K562 (cell line): ENCODE data around the gene MYO7A. TPM values are rescaled to one million over a fixed set of nuclear protein-coding genes. Genes with fewer than 3 reads are reported as not detected.

Experiments
- ATAC-seq: fragments of 200-7000 bp; cut with Tn5 transposase; 3 replicates; pipeline ENCODE4 v1.9.1; 2020; ENCODE audit warnings: moderate library complexity
- BruUV-seq: library from RNA; stranded (reverse); fragments of 400-500 nt; replicated peaks from 2 replicates; lab custom pipeline; 2021; lab: Mats Ljungman, UMichigan
- CTCF ChIA-PET: fragments of 300-600 bp; formaldehyde crosslinking; extraction: SDS; loops from one replicate; lab custom pipeline; 2021; ENCODE audit warnings: low intra/inter-chr PET ratio; lab: Yijun Ruan, JAX
- POLR2A ChIA-PET: fragments of 300-600, 350-650 bp; sonication (Branson Sonifier 250); formaldehyde crosslinking; extraction: SDS; loops from one replicate; lab custom pipeline; 2021; ENCODE audit warnings: antibody characterized with exemption, inconsistent platforms; lab: Yijun Ruan, JAX
- DNase-seq, 4 experiments: peaks; one replicate each; pipeline versions ENCODE4 v3.0.0 to v3.0.0-alpha.2; 2011 to 2018; ENCODE audit warnings: low spot score in 3 of 4, mixed read lengths in 3 of 4; ENCODE audit errors: extremely low read depth in 1 of 4
- FAIRE-seq: peaks from 2 replicates; lab custom pipeline; 2011; peaks lifted over from hg19 to GRCh38; lab: Jason Lieb, UNC
- H2AFZ ChIP-seq: 2 replicates; pipeline ENCODE4 v1.6.0; 2011; ENCODE audit warnings: low read depth, low read length, control low read depth, inconsistent platforms
- H3K27ac ChIP-seq: fragments of 200-600 bp; 3 replicates; pipeline ENCODE4 v1.8.0; 2011; ENCODE audit warnings: low read depth, mild to moderate bottlenecking, control low read depth, inconsistent platforms, low read length, moderate library complexity, mixed read lengths; ENCODE audit errors: extremely low read depth
- H3K27me3 ChIP-seq, 2 experiments: fragments of 300-600 bp in 1 of 2; 2 replicates in 1 of 2; 3 replicates in 1 of 2; pipeline versions ENCODE4 v1.6.0 to v1.8.0; 2011; ENCODE audit warnings: inconsistent platforms in 2 of 2, low read length in 2 of 2, mild to moderate bottlenecking in 1 of 2, mixed read lengths in 1 of 2, moderate library complexity in 1 of 2; ENCODE audit not compliant: control insufficient read depth in 2 of 2, insufficient read depth in 2 of 2
- H3K36me3 ChIP-seq: fragments of 300-600 bp; 3 replicates; pipeline ENCODE4 v1.8.0; 2011; ENCODE audit warnings: mild to moderate bottlenecking, low read length, inconsistent platforms; ENCODE audit not compliant: control insufficient read depth, insufficient read depth
- H3K4me1 ChIP-seq, 2 experiments: fragments of 200-600 bp in 1 of 2; replicated peaks in 1 of 2; 2 replicates in 1 of 2; 3 replicates in 1 of 2; pipeline versions ENCODE4 v1.5.1 to v1.8.0; 2011; ENCODE audit warnings: inconsistent platforms in 2 of 2, low read length in 2 of 2, mild to moderate bottlenecking in 1 of 2, mixed read lengths in 1 of 2, moderate library complexity in 1 of 2; ENCODE audit not compliant: control insufficient read depth in 2 of 2, insufficient read depth in 2 of 2
- H3K4me2 ChIP-seq: 2 replicates; pipeline ENCODE4 v1.6.1; 2011; ENCODE audit warnings: low read length, control low read depth, inconsistent platforms, mixed read lengths; ENCODE audit not compliant: insufficient read depth
- H3K4me3 ChIP-seq: fragments of 200-600 bp; sonication (generic), shearing (Covaris generic); 2 replicates; pipeline ENCODE4 v1.5.1; 2016; ENCODE audit warnings: control low read depth, inconsistent platforms
- H3K79me2 ChIP-seq: fragments of 200-600 bp; 3 replicates; pipeline ENCODE4 v1.8.0; 2011; ENCODE audit warnings: low read length, inconsistent platforms; ENCODE audit not compliant: control insufficient read depth, insufficient read depth
- H3K9ac ChIP-seq, 2 experiments: 2 replicates each; pipeline versions ENCODE4 v1.6.0 to v1.6.1; 2011; ENCODE audit warnings: low read depth in 2 of 2, low read length in 2 of 2, control low read depth in 1 of 2, inconsistent platforms in 1 of 2, mild to moderate bottlenecking in 1 of 2, mixed read lengths in 1 of 2; ENCODE audit not compliant: insufficient read depth in 1 of 2
- H3K9me1 ChIP-seq: one replicate; pipeline ENCODE4 v1.6.0; 2011; ENCODE audit warnings: inconsistent platforms, mild to moderate bottlenecking, low read length, moderate library complexity; ENCODE audit not compliant: control insufficient read depth, insufficient read depth
- H3K9me3 ChIP-seq: replicated peaks from 2 replicates; pipeline ENCODE4 v1.5.1; 2011; ENCODE audit warnings: low read depth, low read length, inconsistent platforms; ENCODE audit not compliant: control insufficient read depth, insufficient read depth
- H4K20me1 ChIP-seq: replicated peaks from 2 replicates; pipeline ENCODE4 v1.6.1; 2011; ENCODE audit warnings: low read length, inconsistent platforms, mixed read lengths; ENCODE audit not compliant: control insufficient read depth, insufficient read depth
- CBFA2T2 ChIP-seq: fragments of 450-650 bp; conservative IDR thresholded peaks from 2 replicates; pipeline ENCODE4 v1.6.1; 2017; ENCODE audit warnings: mild to moderate bottlenecking
- CEBPB ChIP-seq: fragments of 450-650 bp; IDR thresholded peaks from 2 replicates; pipeline ENCODE4 v1.6.1; 2016; ENCODE audit warnings: missing genetic modification characterization, missing compliant biosample characterization
- CREB1 ChIP-seq, 2 experiments: sonication (generic) in 1 of 2; formaldehyde crosslinking in 1 of 2; IDR thresholded peaks; 2 replicates each; pipeline versions ENCODE4 v1.6.1 to v1.8.0; 2012 to 2022; ENCODE audit warnings: inconsistent platforms in 1 of 2, mild to moderate bottlenecking in 1 of 2, missing genetic modification reagents in 1 of 2, moderate library complexity in 1 of 2
- ELK1 ChIP-seq: sonication (generic); formaldehyde crosslinking; IDR thresholded peaks from 2 replicates; pipeline ENCODE4 v1.8.1; 2022; ENCODE audit warnings: missing genetic modification reagents
- EP400 ChIP-seq: fragments of 450-650 bp; IDR thresholded peaks from 2 replicates; pipeline ENCODE4 v1.6.1; 2017; ENCODE audit warnings: antibody characterized with exemption, mild to moderate bottlenecking, moderate library complexity
- HNRNPH1 ChIP-seq: fragments of 200-400 bp; formaldehyde crosslinking; optimal IDR thresholded peaks from 2 replicates; pipeline ENCODE3; 2017; ENCODE audit warnings: low read depth, mild to moderate bottlenecking, low read length, moderate library complexity
- ILF3 ChIP-seq: fragments of 450-650 bp; IDR thresholded peaks from 2 replicates; pipeline ENCODE4 v1.6.1; 2018; ENCODE audit warnings: antibody characterized with exemption, mild to moderate bottlenecking, moderate library complexity, borderline replicate concordance
- JUND ChIP-seq, 2 experiments: IDR thresholded peaks; 2 replicates in 1 of 2; 3 replicates in 1 of 2; pipeline ENCODE4 v1.6.1; 2011; ENCODE audit warnings: borderline replicate concordance in 2 of 2, low read depth in 2 of 2, low read length in 2 of 2, improper control_type of control experiment in 1 of 2, missing biosample characterization in 1 of 2, missing genetic modification characterization in 1 of 2, missing genetic modification reagents in 1 of 2
- KHSRP ChIP-seq: fragments of 450-650 bp; IDR thresholded peaks from 2 replicates; pipeline ENCODE4 v1.6.1; 2017
- LCOR ChIP-seq: sonication (generic); formaldehyde crosslinking; IDR thresholded peaks from 2 replicates; pipeline ENCODE4 v1.8.0; 2022; ENCODE audit warnings: mild to moderate bottlenecking, missing genetic modification reagents
- SMARCA4 ChIP-seq: fragments of 450-650 bp; IDR thresholded peaks from 2 replicates; pipeline ENCODE4 v1.6.1; 2016
- SNAPC5 ChIP-seq: fragments of 250-450 bp; sonication (Bioruptor Pico); IDR thresholded peaks from 2 replicates; pipeline ENCODE4 v1.8.0; 2021; ENCODE audit warnings: moderate library complexity, mild to moderate bottlenecking, inconsistent platforms
- TAF15 ChIP-seq: fragments of 200-400 bp; formaldehyde crosslinking; IDR thresholded peaks from 2 replicates; pipeline ENCODE4 v1.6.1; 2017; ENCODE audit warnings: mild to moderate bottlenecking, low read depth, low read length, moderate library complexity
- TAL1 ChIP-seq: fragments of 450-650 bp; IDR thresholded peaks from 2 replicates; pipeline ENCODE4 v1.6.1; 2016; ENCODE audit warnings: mild to moderate bottlenecking
- TBL1XR1 ChIP-seq, 2 experiments: IDR thresholded peaks; 2 replicates each; pipeline ENCODE4 v1.6.1; 2012; ENCODE audit warnings: improper control_type of control experiment in 2 of 2, low read length in 2 of 2, mild to moderate bottlenecking in 1 of 2
- TCF3 ChIP-seq: sonication (generic); formaldehyde crosslinking; IDR thresholded peaks from 2 replicates; pipeline ENCODE4 v1.4.0; 2020; ENCODE audit warnings: mild to moderate bottlenecking, missing genetic modification reagents
- USF2 ChIP-seq: sonication (generic); formaldehyde crosslinking; IDR thresholded peaks from 2 replicates; pipeline ENCODE4 v1.5.0; 2020; ENCODE audit warnings: missing genetic modification reagents
- ZNF668 ChIP-seq: fragments of 250-450 bp; sonication (Bioruptor Pico); IDR thresholded peaks from 2 replicates; pipeline ENCODE4 v1.8.0; 2022; ENCODE audit warnings: mild to moderate bottlenecking, inconsistent platforms
- ZNF696 ChIP-seq: fragments of 250-450 bp; sonication (Bioruptor Pico); conservative IDR thresholded peaks from 2 replicates; pipeline ENCODE4 v1.4.0; 2020; ENCODE audit warnings: mild to moderate bottlenecking, moderate library complexity
- WGBS: fragments of 100-300 bp; shearing (Covaris generic); methylation state at CpG from one replicate; pipeline ENCODE4 v1.1.6; 2016; ENCODE audit warnings: low coverage, mixed read lengths; ENCODE audit not compliant: insufficient coverage; ENCODE audit errors: missing lambda C conversion rate; 5-methylcytosine and 5-hydroxymethylcytosine counted together
- in situ Hi-C: fragments of 300-500 bp; cut with MboI; formaldehyde crosslinking; loops from 4 replicates; pipeline ENCODE4 v1.15.0; 2018; ENCODE audit warnings: inconsistent platforms, mixed read lengths
- intact Hi-C: fragments of 100-400 bp; cut with micrococcal nuclease; formaldehyde crosslinking; loops from 2 replicates; pipeline ENCODE4 v1.14.2; 2022
- polyA plus RNA-seq, 8 experiments: library from polyadenylated mRNA; depleted of rRNA in 4 of 8; stranded (reverse) in 5 of 8; unstranded in 3 of 8; fragments of >200 nt; fragmentation: Nextera tagmentation in 2 of 8; fragmentation: Illumina TruSeq in 1 of 8; extraction: Ambion mirVana in 2 of 8; extraction: Trizol in 1 of 8; gene quantifications; 2 replicates each; pipeline versions ENCODE4 v1.2.1 to v1.2.3, GENCODE V29; 2011 to 2014; ENCODE audit warnings: inconsistent platforms in 1 of 8, missing spikeins in 1 of 8
- total RNA-seq, 7 experiments: library from RNA; depleted of rRNA in 6 of 7; stranded (reverse); fragments of >200 nt in 6 of 7; fragmentation: Illumina TruSeq in 2 of 7; extraction: Trizol in 2 of 7; gene quantifications; 2 replicates each; pipeline versions ENCODE4 v1.2.1 to v1.2.3, GENCODE V29; 2011 to 2021; ENCODE audit warnings: low replicate concordance in 1 of 7
- TF ChIP-seq, protein P1 (sequence below): fragments of 250-450 bp; sonication (Bioruptor Pico); IDR thresholded peaks from 2 replicates; pipeline ENCODE4 v1.5.0; 2020; ENCODE audit warnings: mild to moderate bottlenecking, borderline replicate concordance

Gene MYO7A
- total and polyA plus RNA-seq, 9 of the 15 experiments (the other 6 are each of a cell fraction or from before 2014, with no cell fraction given): 0.01 to 0.11 (median 0.07) TPM; not detected in 1

DNA sequence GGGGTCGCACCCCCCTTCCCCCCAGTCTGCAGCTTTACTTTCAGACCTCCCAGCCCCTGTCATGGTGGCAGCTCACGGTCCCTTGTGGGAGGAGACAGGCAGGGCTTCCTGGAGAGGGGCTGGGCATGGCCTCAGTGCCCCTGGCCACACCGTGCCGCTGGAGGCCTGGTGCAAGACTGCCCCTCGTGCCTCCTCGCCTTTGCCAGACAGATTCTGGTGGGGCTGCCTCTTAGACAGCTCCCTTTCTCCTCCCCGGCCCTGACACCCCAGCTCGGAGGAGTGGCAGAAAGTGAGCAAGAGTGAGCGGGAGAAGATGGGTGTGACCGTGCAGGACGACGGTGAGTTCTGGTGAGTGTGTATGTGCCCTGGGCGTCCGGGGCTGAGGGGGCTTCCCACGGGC, 12.1 kb upstream of the MYO7A start:
- Histone ChIP-seq H3K9ac (no peak overlapping the region), H3K9me1 (no peaks in the 10 kb centered on the region), H3K79me2 (no peaks in the 10 kb centered on the region), H3K36me3 (no peaks in the 10 kb centered on the region), H2AFZ (no peak overlapping the region), H4K20me1 (no peaks in the 10 kb centered on the region; the same call in 1 of the 2 replicates), H3K27me3 (peaks cover 13 to 80% of the 10 kb centered on the region in 2 experiments; a peak in 4 of 5 replicates), H3K4me2 (no peak overlapping the region), H3K9me3 (no peaks in the 10 kb centered on the region), H3K4me1 (peaks cover 0 to 17% of the 10 kb centered on the region in 2 experiments; a peak in 2 of 5 replicates), H3K27ac (no peak overlapping the region), H3K4me3 (no peak overlapping the region)
- CTCF ChIA-PET: no interaction called here
- TF ChIP-seq, protein P1, sequence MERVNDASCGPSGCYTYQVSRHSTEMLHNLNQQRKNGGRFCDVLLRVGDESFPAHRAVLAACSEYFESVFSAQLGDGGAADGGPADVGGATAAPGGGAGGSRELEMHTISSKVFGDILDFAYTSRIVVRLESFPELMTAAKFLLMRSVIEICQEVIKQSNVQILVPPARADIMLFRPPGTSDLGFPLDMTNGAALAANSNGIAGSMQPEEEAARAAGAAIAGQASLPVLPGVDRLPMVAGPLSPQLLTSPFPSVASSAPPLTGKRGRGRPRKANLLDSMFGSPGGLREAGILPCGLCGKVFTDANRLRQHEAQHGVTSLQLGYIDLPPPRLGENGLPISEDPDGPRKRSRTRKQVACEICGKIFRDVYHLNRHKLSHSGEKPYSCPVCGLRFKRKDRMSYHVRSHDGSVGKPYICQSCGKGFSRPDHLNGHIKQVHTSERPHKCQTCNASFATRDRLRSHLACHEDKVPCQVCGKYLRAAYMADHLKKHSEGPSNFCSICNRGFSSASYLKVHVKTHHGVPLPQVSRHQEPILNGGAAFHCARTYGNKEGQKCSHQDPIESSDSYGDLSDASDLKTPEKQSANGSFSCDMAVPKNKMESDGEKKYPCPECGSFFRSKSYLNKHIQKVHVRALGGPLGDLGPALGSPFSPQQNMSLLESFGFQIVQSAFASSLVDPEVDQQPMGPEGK (CRISPR knock-in tag): no peak
- no peak for TF ChIP-seq ZNF668 (CRISPR knock-in tag)
- TF ChIP-seq KHSRP: no peak
- TF ChIP-seq SNAPC5 (CRISPR knock-in tag): no peak
- no peak for TF ChIP-seq EP400
- no peak for TF ChIP-seq ZNF696 (CRISPR knock-in tag)
- TF ChIP-seq JUND (IDR thresholded peaks at IDR 0.05; ENCODE audit: borderline replicate concordance, low read depth, low read length): no peak
- no peak for TF ChIP-seq JUND (tag; IDR thresholded peaks at IDR 0.05; ENCODE audit: borderline replicate concordance, low read depth, low read length)
- no peak for TF ChIP-seq SMARCA4
- no peak for TF ChIP-seq TAF15
- TF ChIP-seq ELK1 (CRISPR knock-in tag): no peak
- no peak for TF ChIP-seq LCOR (CRISPR knock-in tag)
- TF ChIP-seq ILF3: no peak
- TF ChIP-seq CEBPB (tag): no peak
- TF ChIP-seq TAL1: no peak
- TF ChIP-seq HNRNPH1: no peak
- no peak for TF ChIP-seq TCF3 (CRISPR knock-in tag)
- no peak for TF ChIP-seq CREB1 (IDR thresholded peaks at IDR 0.05)
- TF ChIP-seq CREB1 (CRISPR knock-in tag; IDR thresholded peaks at IDR 0.05): no peak
- TF ChIP-seq TBL1XR1 (IDR thresholded peaks at IDR 0.05; ENCODE audit: low read length in 2 of 2): no peak
- TF ChIP-seq USF2 (CRISPR knock-in tag): no peak
- TF ChIP-seq CBFA2T2: no peak
- DNase-seq: no peak
- no TSS peak for BruUV-seq
- in situ Hi-C loops (no loop called here), intact Hi-C loops (loop anchor here (1.0 kb wide), 1 partner anchor 69 kb away; no protein-coding TSS in a partner anchor)
- WGBS: 5% methylated on average over 15 of the region's 15 CpGs
- ATAC-seq: no peak
- POLR2A ChIA-PET: interaction anchor here (0.6 to 0.9 kb wide), 2 partner anchors 10 to 355 kb away, joined by 3 read pairs; no protein-coding TSS in a partner anchor
- no peak for FAIRE-seq
